Mesothelial cell of epicardium (in vitro differentiated cells): ENCODE data around the gene HACD2. TPM values are rescaled to one million over a fixed set of nuclear protein-coding genes. Genes with fewer than 3 reads are reported as not detected.

Experiments used
- DNase-seq, 2 experiments: peaks; one replicate each; pipeline ENCODE4 v3.0.0; 2021; ENCODE audit warnings: low spot score in 2 of 2; ENCODE audit not compliant: unreplicated experiment in 2 of 2
- H3K27ac Mint-ChIP-seq: 2 replicates; pipeline ENCODE4 v1.8.0; 2021; ENCODE audit warnings: mixed read lengths
- H3K27me3 Mint-ChIP-seq: 2 replicates; pipeline ENCODE4 v1.8.0; 2021; ENCODE audit warnings: low read depth, mixed read lengths
- H3K36me3 Mint-ChIP-seq: 2 replicates; pipeline ENCODE4 v1.8.0; 2021; ENCODE audit warnings: mixed read lengths
- H3K4me1 Mint-ChIP-seq: 2 replicates; pipeline ENCODE4 v1.8.0; 2021; ENCODE audit warnings: mixed read lengths
- H3K4me3 Mint-ChIP-seq: 2 replicates; pipeline ENCODE4 v1.8.0; 2021; ENCODE audit warnings: mild to moderate bottlenecking, moderate library complexity, mixed read lengths
- H3K9me3 Mint-ChIP-seq: 2 replicates; pipeline ENCODE4 v1.8.0; 2021; ENCODE audit warnings: mixed read lengths
- total RNA-seq: library from RNA; stranded (reverse); gene quantifications from 3 replicates; pipeline ENCODE4 v1.2.1, GENCODE V29; 2021
- TF ChIP-seq, protein P1 (sequence below): fragments of 200-600 bp; sonication (generic); IDR thresholded peaks from one replicate; pipeline ENCODE4 v1.5.0; 2021; ENCODE audit warnings: antibody characterized with exemption; ENCODE audit not compliant: unreplicated experiment

Gene HACD2
- total RNA-seq, 1 donor from 2014 or later = 22.9 TPM

DNA sequence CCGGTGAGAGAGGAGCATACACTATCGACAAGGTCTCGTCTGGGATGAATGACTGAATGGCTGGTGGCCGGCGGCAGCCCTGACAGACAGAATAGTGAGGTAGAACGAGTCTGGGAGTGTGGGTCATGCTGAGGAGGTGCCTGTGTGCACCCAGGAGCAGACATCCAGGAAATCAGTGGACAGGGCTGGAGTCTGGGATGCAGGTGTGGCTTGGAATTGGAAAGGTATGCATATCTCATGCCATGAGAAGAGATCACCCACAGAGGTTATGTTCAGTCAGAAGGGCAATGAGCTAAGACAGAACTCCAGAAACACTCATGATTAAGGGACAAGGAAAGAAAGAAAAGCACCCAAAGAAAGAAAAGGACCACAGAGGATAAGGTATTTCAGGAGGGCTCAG is 20.8 kb downstream of the HACD2 start:
- TF ChIP-seq, protein P1, sequence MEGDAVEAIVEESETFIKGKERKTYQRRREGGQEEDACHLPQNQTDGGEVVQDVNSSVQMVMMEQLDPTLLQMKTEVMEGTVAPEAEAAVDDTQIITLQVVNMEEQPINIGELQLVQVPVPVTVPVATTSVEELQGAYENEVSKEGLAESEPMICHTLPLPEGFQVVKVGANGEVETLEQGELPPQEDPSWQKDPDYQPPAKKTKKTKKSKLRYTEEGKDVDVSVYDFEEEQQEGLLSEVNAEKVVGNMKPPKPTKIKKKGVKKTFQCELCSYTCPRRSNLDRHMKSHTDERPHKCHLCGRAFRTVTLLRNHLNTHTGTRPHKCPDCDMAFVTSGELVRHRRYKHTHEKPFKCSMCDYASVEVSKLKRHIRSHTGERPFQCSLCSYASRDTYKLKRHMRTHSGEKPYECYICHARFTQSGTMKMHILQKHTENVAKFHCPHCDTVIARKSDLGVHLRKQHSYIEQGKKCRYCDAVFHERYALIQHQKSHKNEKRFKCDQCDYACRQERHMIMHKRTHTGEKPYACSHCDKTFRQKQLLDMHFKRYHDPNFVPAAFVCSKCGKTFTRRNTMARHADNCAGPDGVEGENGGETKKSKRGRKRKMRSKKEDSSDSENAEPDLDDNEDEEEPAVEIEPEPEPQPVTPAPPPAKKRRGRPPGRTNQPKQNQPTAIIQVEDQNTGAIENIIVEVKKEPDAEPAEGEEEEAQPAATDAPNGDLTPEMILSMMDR = no peak
- no peak for DNase-seq
- no peak overlapping the region for H3K27ac Mint-ChIP-seq
- H3K9me3 Mint-ChIP-seq = no peaks in the 10 kb centered on the region
- no peak overlapping the region for H3K4me3 Mint-ChIP-seq
- H3K27me3 Mint-ChIP-seq = no peaks in the 10 kb centered on the region
- H3K36me3 Mint-ChIP-seq = peaks cover 6% of the 10 kb centered on the region
- H3K4me1 Mint-ChIP-seq = peaks cover 5% of the 10 kb centered on the region

GRCh38 chr3:123562547-123562946 is 22.3 kb downstream of the HACD2 start:
- DNase-seq = no peak
- H3K9me3 Mint-ChIP-seq = no peaks in the 10 kb centered on the region
- no peaks in the 10 kb centered on the region for H3K27me3 Mint-ChIP-seq
- H3K4me3 Mint-ChIP-seq = no peak overlapping the region
- peaks cover 3% of the 10 kb centered on the region for H3K36me3 Mint-ChIP-seq
- H3K4me1 Mint-ChIP-seq = no peaks in the 10 kb centered on the region
- H3K27ac Mint-ChIP-seq = no peak overlapping the region
- TF ChIP-seq, protein P1 = no peak

DNA sequence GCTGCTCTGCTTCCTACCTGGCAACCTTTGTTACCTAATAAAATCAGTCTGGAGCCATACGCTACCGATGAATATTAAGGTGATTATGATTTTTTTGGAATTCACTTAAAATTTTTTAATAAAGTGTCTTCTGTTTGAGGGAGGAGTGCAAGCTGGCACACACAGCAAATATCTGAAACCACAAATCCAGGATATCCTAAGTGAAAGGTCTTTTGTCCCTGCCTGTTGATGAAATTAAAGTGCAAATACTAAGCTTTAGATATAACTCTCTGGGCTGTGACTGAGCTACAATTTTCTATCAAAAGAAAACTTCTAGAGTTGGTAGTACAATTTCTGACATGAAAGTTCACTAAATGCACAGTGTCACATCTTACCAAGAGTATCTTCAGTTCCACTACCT is 23.7 kb downstream of the HACD2 start:
- no peak overlapping the region for H3K27ac Mint-ChIP-seq
- no peak for DNase-seq
- H3K27me3 Mint-ChIP-seq = no peaks in the 10 kb centered on the region
- no peaks in the 10 kb centered on the region for H3K4me1 Mint-ChIP-seq
- TF ChIP-seq, protein P1 = no peak
- H3K36me3 Mint-ChIP-seq = peaks cover 12% of the 10 kb centered on the region
- no peak overlapping the region for H3K4me3 Mint-ChIP-seq
- peaks cover 7% of the 10 kb centered on the region for H3K9me3 Mint-ChIP-seq

DNA sequence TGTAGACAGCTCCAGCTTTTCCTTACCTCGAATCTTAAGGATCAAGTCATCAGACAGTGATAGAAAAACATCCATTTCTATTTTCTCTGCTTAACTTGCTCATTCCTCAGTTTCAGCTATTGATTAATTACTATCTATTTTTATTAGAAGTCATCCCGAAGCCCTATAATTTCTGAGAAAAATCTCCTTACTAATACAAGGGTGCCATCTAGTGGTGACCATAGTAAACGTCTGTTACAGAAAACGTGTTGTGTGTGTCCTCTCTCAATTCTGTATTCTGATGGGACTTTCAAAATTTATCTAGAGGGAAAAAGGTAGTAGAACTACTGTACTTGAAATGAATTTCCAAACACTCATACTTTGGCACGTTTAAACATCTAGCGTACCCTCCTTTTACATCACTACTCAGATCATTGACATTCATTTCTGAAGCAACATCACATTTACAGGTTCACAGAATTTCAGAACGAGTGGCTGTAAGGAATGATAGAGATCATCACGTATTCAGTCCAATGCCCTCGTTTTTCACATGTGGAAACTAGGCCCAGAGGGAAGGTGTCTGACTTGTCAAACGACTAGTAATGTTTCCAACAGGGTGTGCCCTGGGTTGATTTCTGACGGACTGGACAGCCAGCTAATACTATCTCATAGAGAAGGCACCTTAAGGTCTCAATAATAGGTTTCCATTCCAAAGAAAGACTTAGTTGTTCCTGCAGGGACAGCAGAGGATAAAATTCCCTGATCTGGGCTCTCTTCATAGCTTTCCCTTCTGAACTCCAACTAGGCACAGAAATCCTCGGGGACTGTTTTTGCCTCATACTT is 25.6 kb downstream of the HACD2 start:
- Mint-ChIP-seq H3K27me3 (no peaks in the 10 kb centered on the region), H3K4me3 (no peak overlapping the region), H3K36me3 (peaks cover 28% of the 10 kb centered on the region), H3K27ac (no peak overlapping the region), H3K4me1 (no peaks in the 10 kb centered on the region), H3K9me3 (peaks cover 24% of the 10 kb centered on the region)
- TF ChIP-seq, protein P1 = peak; percentile 71
- DNase-seq = no peak

- peaks cover 43% of the 10 kb centered on the region for H3K9me3 Mint-ChIP-seq
- H3K27me3 Mint-ChIP-seq = no peaks in the 10 kb centered on the region
- TF ChIP-seq, protein P1 = no peak
- no peak overlapping the region for H3K4me3 Mint-ChIP-seq
- no peak for DNase-seq
- no peaks in the 10 kb centered on the region for H3K4me1 Mint-ChIP-seq
- peaks cover 60% of the 10 kb centered on the region for H3K36me3 Mint-ChIP-seq
- no peak overlapping the region for H3K27ac Mint-ChIP-seq
Measured at GRCh38 chr3:123553536-123553935, 31.3 kb downstream of the HACD2 start.
